Glutamatergic neuron (in vitro differentiated cells): ENCODE results near the gene PRPH. TPM values are rescaled to one million over a fixed set of nuclear protein-coding genes. Genes with fewer than 3 reads are reported as not detected.

Source experiments
- DNase-seq: peaks from one replicate; pipeline ENCODE4 v3.0.0; 2022
- H3K27ac Mint-ChIP-seq: one replicate; pipeline ENCODE4 v1.8.0; 2020; ENCODE audit warnings: mild to moderate bottlenecking, mixed read lengths, inconsistent platforms; ENCODE audit not compliant: unreplicated experiment
- H3K27me3 Mint-ChIP-seq: one replicate; pipeline ENCODE4 v1.8.0; 2020; ENCODE audit warnings: mild to moderate bottlenecking, moderate library complexity, mixed read lengths, inconsistent platforms; ENCODE audit not compliant: unreplicated experiment
- H3K36me3 Mint-ChIP-seq: one replicate; pipeline ENCODE4 v1.8.0; 2020; ENCODE audit warnings: mild to moderate bottlenecking, mixed read lengths, inconsistent platforms; ENCODE audit not compliant: unreplicated experiment
- H3K4me1 Mint-ChIP-seq: one replicate; pipeline ENCODE4 v1.8.0; 2020; ENCODE audit warnings: mild to moderate bottlenecking, low read depth, mixed read lengths, inconsistent platforms; ENCODE audit not compliant: unreplicated experiment
- H3K4me3 Mint-ChIP-seq: one replicate; pipeline ENCODE4 v1.8.0; 2020; ENCODE audit warnings: mild to moderate bottlenecking, mixed read lengths, inconsistent platforms; ENCODE audit not compliant: unreplicated experiment
- H3K9me3 Mint-ChIP-seq: one replicate; pipeline ENCODE4 v1.8.0; 2020; ENCODE audit warnings: mild to moderate bottlenecking, moderate library complexity, mixed read lengths, inconsistent platforms; ENCODE audit not compliant: unreplicated experiment
- CTCF ChIP-seq: fragments of 200-600 bp; sonication (generic); IDR thresholded peaks from one replicate; pipeline ENCODE4 v1.5.0; 2021; ENCODE audit not compliant: partially characterized antibody, unreplicated experiment
- total RNA-seq: library from RNA; stranded (reverse); fragmentation: NEBNext Ultra II Directional; extraction: Animal tissue kit (Norgen Biotek cat#: 25700); gene quantifications from one replicate; pipeline ENCODE4 v1.2.1, GENCODE V29; 2021; ENCODE audit not compliant: unreplicated experiment

Gene PRPH
- total RNA-seq, 1 donor from 2014 or later, result 2,189 TPM

GRCh38 chr12:49342066-49342913 lies 47.3 kb downstream of the PRPH start:
- DNase-seq, result peak; percentile 99
- H3K36me3 Mint-ChIP-seq, result no peaks in the 10 kb centered on the region
- H3K27me3 Mint-ChIP-seq, result peaks cover 28% of the 10 kb centered on the region
- H3K9me3 Mint-ChIP-seq, result peaks cover 11% of the 10 kb centered on the region
- peak; percentile 99 for TF ChIP-seq CTCF
- peaks cover 37% of the 10 kb centered on the region for H3K4me1 Mint-ChIP-seq
- H3K27ac Mint-ChIP-seq, result peak overlapping the region; percentile 48
- H3K4me3 Mint-ChIP-seq, result peak overlapping the region; percentile 86

GRCh38 chr12:49342914-49343731 lies 48.2 kb downstream of the PRPH start:
- no peaks in the 10 kb centered on the region for H3K36me3 Mint-ChIP-seq
- H3K4me1 Mint-ChIP-seq, result peaks cover 33% of the 10 kb centered on the region
- peaks cover 21% of the 10 kb centered on the region for H3K27me3 Mint-ChIP-seq
- TF ChIP-seq CTCF, result no peak
- H3K27ac Mint-ChIP-seq, result peak overlapping the region; percentile 76
- peak overlapping the region; percentile 86 for H3K4me3 Mint-ChIP-seq
- peaks cover 6% of the 10 kb centered on the region for H3K9me3 Mint-ChIP-seq
- peak; percentile 59 for DNase-seq

GRCh38 chr12:49344486-49345050 lies 49.6 kb downstream of the PRPH start:
- peak overlapping the region; percentile 68 for H3K4me3 Mint-ChIP-seq
- no peak for DNase-seq
- H3K27me3 Mint-ChIP-seq, result peaks cover 22% of the 10 kb centered on the region
- no peaks in the 10 kb centered on the region for H3K36me3 Mint-ChIP-seq
- peaks cover 9% of the 10 kb centered on the region for H3K9me3 Mint-ChIP-seq
- no peak for TF ChIP-seq CTCF
- H3K4me1 Mint-ChIP-seq, result peaks cover 27% of the 10 kb centered on the region
- H3K27ac Mint-ChIP-seq, result peak overlapping the region; percentile 82

- TF ChIP-seq CTCF, result no peak
- DNase-seq, result peak; percentile 88
- H3K27ac Mint-ChIP-seq, result peak overlapping the region; percentile 66
- H3K4me1 Mint-ChIP-seq, result peaks cover 24% of the 10 kb centered on the region
- no peaks in the 10 kb centered on the region for H3K36me3 Mint-ChIP-seq
- peaks cover 8% of the 10 kb centered on the region for H3K9me3 Mint-ChIP-seq
- peaks cover 19% of the 10 kb centered on the region for H3K27me3 Mint-ChIP-seq
- peak overlapping the region; percentile 82 for H3K4me3 Mint-ChIP-seq
These were observed 50.3 kb downstream of the PRPH start for GRCh38 chr12:49345051-49345824.
